Epithelial cell of esophagus (primary cell): ENCODE measurements around the gene RUFY1.

Experiments used
- DNase-seq: peaks from one replicate; pipeline ENCODE4 v3.0.0; 2010; ENCODE audit warnings: low read depth
- H3K4me3 ChIP-seq: 2 replicates; pipeline ENCODE4 v1.5.1; 2011; ENCODE audit warnings: mild to moderate bottlenecking, low read length, control low read depth
- CTCF ChIP-seq: IDR thresholded peaks from 2 replicates; pipeline ENCODE4 v1.5.1; 2011; ENCODE audit warnings: low read depth, mild to moderate bottlenecking, low read length, control low read depth, inconsistent platforms; ENCODE audit not compliant: insufficient read depth; ENCODE audit errors: missing control alignments

RUFY1 gene

GRCh38 chr5:179606071-179606909 is 55.9 kb downstream of the RUFY1 start:
- no peak overlapping the region for H3K4me3 ChIP-seq
- no peak for TF ChIP-seq CTCF
- DNase-seq = no peak

GRCh38 chr5:179606910-179607159 is 56.5 kb downstream of the RUFY1 start:
- no peak for TF ChIP-seq CTCF
- H3K4me3 ChIP-seq = no peak overlapping the region
- no peak for DNase-seq

GRCh38 chr5:179607160-179607931 is 57.0 kb downstream of the RUFY1 start:
- DNase-seq = no peak
- H3K4me3 ChIP-seq = no peak overlapping the region
- no peak for TF ChIP-seq CTCF

DNA sequence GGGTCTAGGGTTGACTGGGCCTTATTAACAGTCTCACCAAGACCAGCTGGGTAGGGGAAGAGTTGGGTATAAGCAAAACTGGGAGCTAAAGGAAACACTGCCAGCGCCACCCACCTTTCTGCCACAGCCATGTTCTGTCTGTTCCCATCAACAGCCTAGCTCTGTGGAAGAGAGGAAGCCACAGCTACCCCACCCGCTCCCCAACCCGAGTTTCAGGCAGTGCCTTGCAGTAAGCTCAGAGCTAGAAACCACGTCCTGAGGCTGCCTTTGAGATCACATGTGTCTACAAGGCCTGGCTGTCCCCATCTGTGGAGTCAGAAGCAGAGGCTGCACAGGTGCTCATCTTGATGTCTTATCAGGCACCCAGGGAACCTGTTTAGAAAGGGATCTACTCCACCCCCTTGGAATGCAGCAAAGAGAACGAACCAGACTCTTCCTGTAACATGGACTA is 57.8 kb downstream of the RUFY1 start:
- H3K4me3 ChIP-seq = no peak overlapping the region
- TF ChIP-seq CTCF = no peak
- no peak for DNase-seq

DNA sequence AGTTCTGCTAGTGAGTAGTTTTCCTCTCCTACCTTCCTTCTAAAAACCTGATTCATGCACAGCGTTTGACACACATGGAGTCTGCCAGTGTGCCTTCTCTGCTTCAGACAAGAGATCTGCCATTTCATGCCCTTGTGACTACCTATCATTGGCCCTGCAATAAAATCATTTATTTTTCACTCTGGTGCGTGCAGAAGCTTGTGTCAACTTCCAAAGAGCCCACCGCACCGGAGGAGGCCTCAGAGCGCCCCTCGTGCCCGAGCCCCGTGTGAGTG is 59.4 kb downstream of the RUFY1 start:
- H3K4me3 ChIP-seq = no peak overlapping the region
- no peak for DNase-seq
- no peak for TF ChIP-seq CTCF

GRCh38 chr5:179610109-179610902 is 60.0 kb downstream of the RUFY1 start:
- TF ChIP-seq CTCF = no peak
- DNase-seq = no peak
- H3K4me3 ChIP-seq = no peak overlapping the region
